OCI-LY7 (cell line): ENCODE data around the gene RBM6. TPM values are rescaled to one million over a fixed set of nuclear protein-coding genes. Genes with fewer than 3 reads are reported as not detected.
A peak's percentile ranks its signal among the peaks of the same experiment; 100 is the strongest.

Experiments used
- BruUV-seq: library from RNA; stranded (reverse); fragments of 400-500 nt; replicated peaks from 2 replicates; lab custom pipeline; 2021; lab: Mats Ljungman, UMichigan
- CTCF ChIA-PET: fragments of 300-600 bp; sonication (Branson Sonifier 250); formaldehyde crosslinking; loops from one replicate; lab custom pipeline; 2022; ENCODE audit warnings: antibody characterized with exemption; ENCODE audit not compliant: unreplicated experiment; lab: Charles Lee
- POLR2A ChIA-PET: fragments of 300-600 bp; sonication (Branson Sonifier 250); formaldehyde crosslinking; loops from one replicate; lab custom pipeline; 2022; ENCODE audit warnings: antibody characterized with exemption; lab: Charles Lee
- DNase-seq: peaks from one replicate; pipeline ENCODE4 v3.0.0-alpha.2; 2015; ENCODE audit warnings: low spot score
- H2AFZ ChIP-seq: fragments of 200-600 bp; sonication (generic), shearing (Covaris generic); 2 replicates; pipeline ENCODE4 v1.6.1; 2014; ENCODE audit warnings: mild to moderate bottlenecking, antibody characterized with exemption, low read length, moderate library complexity
- H3K27ac ChIP-seq: fragments of 200-600 bp; sonication (generic); 2 replicates; pipeline ENCODE4 v1.5.1; 2014; ENCODE audit warnings: mixed run types, low read depth, mild to moderate bottlenecking, moderate library complexity, low read length, inconsistent platforms; ENCODE audit not compliant: poor library complexity, severe bottlenecking
- H3K36me3 ChIP-seq: fragments of 200-600 bp; sonication (generic); 2 replicates; pipeline ENCODE4 v1.6.1; 2014; ENCODE audit warnings: mild to moderate bottlenecking, antibody characterized with exemption, low read length, moderate library complexity, mixed read lengths; ENCODE audit not compliant: insufficient read depth
- H3K4me1 ChIP-seq: fragments of 200-600 bp; sonication (generic); 2 replicates; pipeline ENCODE4 v1.5.1; 2014; ENCODE audit warnings: mild to moderate bottlenecking, low read length; ENCODE audit not compliant: insufficient read depth, poor library complexity, severe bottlenecking
- H3K4me2 ChIP-seq: fragments of 200-600 bp; sonication (generic); 2 replicates; pipeline ENCODE4 v1.6.1; 2014; ENCODE audit warnings: mild to moderate bottlenecking, low read length
- H3K4me3 ChIP-seq: fragments of 200-600 bp; sonication (generic); 2 replicates; pipeline ENCODE4 v1.5.1; 2014; ENCODE audit warnings: mild to moderate bottlenecking, low read depth, low read length; ENCODE audit not compliant: poor library complexity, severe bottlenecking
- H3K79me2 ChIP-seq: fragments of 200-600 bp; sonication (generic); 2 replicates; pipeline ENCODE4 v1.6.1; 2016; ENCODE audit warnings: low read depth, mild to moderate bottlenecking, low read length, moderate library complexity, mixed read lengths; ENCODE audit not compliant: insufficient read depth
- H3K9me2 ChIP-seq: fragments of 200-600 bp; sonication (generic); 2 replicates; pipeline ENCODE4 v1.6.1; 2016; ENCODE audit warnings: mild to moderate bottlenecking, low read length, mixed read lengths; ENCODE audit not compliant: insufficient read depth
- H3K9me3 ChIP-seq: fragments of 200-600 bp; sonication (generic); 2 replicates; pipeline ENCODE4 v1.6.1; 2014; ENCODE audit warnings: mild to moderate bottlenecking, mixed run types, low read length, mixed read lengths
- H4K20me1 ChIP-seq: fragments of 200-600 bp; sonication (generic); 2 replicates; pipeline ENCODE4 v1.6.1; 2014; ENCODE audit warnings: mild to moderate bottlenecking, antibody characterized with exemption, low read length, moderate library complexity, mixed read lengths; ENCODE audit not compliant: insufficient read depth
- CTCF ChIP-seq: fragments of 200-600 bp; sonication (generic); conservative IDR thresholded peaks from 2 replicates; pipeline ENCODE4 v1.5.1; 2014; ENCODE audit warnings: mild to moderate bottlenecking, antibody characterized with exemption, low read length, moderate library complexity, mixed read lengths
- EZH2phosphoT487 ChIP-seq: fragments of 200-600 bp; sonication (generic); IDR thresholded peaks from 2 replicates; pipeline ENCODE4 v1.6.1; 2018; ENCODE audit warnings: low read depth, borderline replicate concordance, mild to moderate bottlenecking, mixed run types, antibody characterized with exemption, low read length, moderate library complexity, mixed read lengths
- intact Hi-C: fragments of 100-400 bp; cut with micrococcal nuclease; formaldehyde crosslinking; loops from one replicate; pipeline ENCODE4 v1.10.0; 2022; ENCODE audit not compliant: unreplicated experiment
- total RNA-seq, 2 experiments: library from RNA; depleted of rRNA in 1 of 2; stranded (reverse); fragments of >200 nt in 1 of 2; shearing (Covaris generic) in 1 of 2; gene quantifications; 2 replicates each; pipeline ENCODE4 v1.2.3, GENCODE V29; 2014 to 2022

The RBM6 gene
- total RNA-seq, 2 experiments from 2014 or later = 83.7 to 185 TPM

DNA sequence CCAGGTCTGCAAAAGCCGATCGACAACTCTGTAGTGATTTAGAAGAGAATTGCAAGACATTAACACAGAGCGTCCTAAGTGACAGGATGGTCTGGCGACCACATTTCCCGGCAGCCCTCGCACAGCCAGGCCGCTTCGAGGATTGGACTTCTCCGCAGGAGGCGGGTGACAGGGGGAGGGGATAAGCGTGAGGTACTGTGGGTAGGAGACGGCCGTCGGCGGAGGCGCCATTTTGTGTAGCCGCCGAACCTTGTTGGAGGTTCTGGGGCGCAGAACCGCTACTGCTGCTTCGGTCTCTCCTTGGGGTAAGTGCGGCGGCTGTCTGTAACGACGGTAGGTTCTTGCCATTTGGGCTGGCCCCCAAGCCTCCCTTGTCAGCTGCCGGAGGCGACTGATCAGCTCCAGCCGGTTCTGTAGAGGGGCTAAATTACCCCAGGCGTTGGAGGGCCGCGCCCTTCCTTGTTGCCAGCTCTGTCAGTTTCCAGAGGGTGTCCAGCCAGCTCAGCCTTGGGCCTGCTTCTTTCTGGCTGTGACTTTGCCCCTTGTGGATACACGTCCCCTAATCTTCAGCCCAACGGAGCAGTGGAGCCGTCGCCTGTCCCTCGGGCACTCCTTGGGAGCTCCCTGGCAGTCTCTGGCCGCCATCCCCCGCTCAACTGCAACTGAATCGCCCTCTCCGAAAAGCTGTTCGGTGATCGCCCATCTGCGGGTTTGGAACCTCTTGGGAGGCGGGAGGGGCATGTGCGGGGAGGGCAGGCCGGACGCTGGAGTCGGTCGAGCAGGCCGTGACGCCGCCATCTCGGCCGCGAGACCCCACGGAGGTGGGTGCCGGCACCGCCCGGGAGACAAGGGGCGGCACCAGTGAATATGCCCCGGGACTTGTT lies 149.0 kb downstream of the RBM6 start, which contains the start of gene RBM5:
Gene RBM5, plus strand, starts transcription at position 195 of the 884 bp plus-strand sequence. CDS start 1,516 bp downstream, outside the sequence.
- peaks cover 40% of the 10 kb centered on the region for H3K79me2 ChIP-seq
- intact Hi-C loops = loop anchor here (5.0 kb wide), 1 partner anchor 147 kb away; the partner anchor contains the start of gene RBM6
- no peaks in the 10 kb centered on the region for H3K9me2 ChIP-seq
- peaks cover 44% of the 10 kb centered on the region for H3K36me3 ChIP-seq
- peak; percentile 92 for DNase-seq
- peak within 1 kb of the TSS; percentile 70 for H3K4me2 ChIP-seq
- H2AFZ ChIP-seq = peak within 1 kb of the TSS; percentile 93
- peaks cover 18% of the 10 kb centered on the region for H3K4me1 ChIP-seq
- no peaks in the 10 kb centered on the region for H3K9me3 ChIP-seq
- peaks cover 18% of the 10 kb centered on the region; the same call in 1 of the 2 replicates for H4K20me1 ChIP-seq
- H3K4me3 ChIP-seq = peak within 1 kb of the TSS; percentile 96
- CTCF ChIA-PET = no interaction called here
- POLR2A ChIA-PET = interaction anchor here (0.6 to 1.1 kb wide), 2 partner anchors 25 to 414 kb away, joined by 3 read pairs; no protein-coding TSS in a partner anchor
- no peak for TF ChIP-seq EZH2phosphoT487
- no peak for TF ChIP-seq CTCF
- no TSS peak for BruUV-seq
- peak within 1 kb of the TSS; percentile 66 for H3K27ac ChIP-seq

- no peak for TF ChIP-seq EZH2phosphoT487
- TF ChIP-seq CTCF = no peak
- no peaks in the 10 kb centered on the region for H3K9me2 ChIP-seq
- peak overlapping the region; percentile 70 for H3K4me2 ChIP-seq
- peaks cover 18% of the 10 kb centered on the region; the same call in 1 of the 2 replicates for H4K20me1 ChIP-seq
- H3K4me3 ChIP-seq = peak overlapping the region; percentile 96
- H3K79me2 ChIP-seq = peaks cover 40% of the 10 kb centered on the region
- no peaks in the 10 kb centered on the region for H3K9me3 ChIP-seq
- CTCF ChIA-PET = no interaction called here
- peaks cover 18% of the 10 kb centered on the region for H3K4me1 ChIP-seq
- peaks cover 50% of the 10 kb centered on the region for H3K36me3 ChIP-seq
- H3K27ac ChIP-seq = peak overlapping the region; percentile 66
- H2AFZ ChIP-seq = no peak overlapping the region
- POLR2A ChIA-PET = interaction anchor here (0.6 to 1.1 kb wide), 2 partner anchors 25 to 414 kb away, joined by 3 read pairs; no protein-coding TSS in a partner anchor
- intact Hi-C loops = loop anchor here (5.0 kb wide), 1 partner anchor 147 kb away; the partner anchor contains the start of gene RBM6
- DNase-seq = no peak
- no TSS peak for BruUV-seq
These were observed 149.6 kb downstream of the RBM6 start for GRCh38 chr3:50089609-50089945.
